ENCODE measurements around the gene QSOX2.
"Not testable (repeated sequence)": the region's sequence is repeated elsewhere in the genome, so short reads cannot be mapped to it uniquely, and the experiment has no call there.

QSOX2 gene

GRCh38 chr9:136250676-136251075, 5.1 kb upstream of the QSOX2 start:
- no peak for DNase-seq

- DNase-seq: no peak
These were observed 4.4 kb upstream of the QSOX2 start for GRCh38 chr9:136249877-136250559.

GRCh38 chr9:136248951-136249876, 3.6 kb upstream of the QSOX2 start:
- no peak for DNase-seq

- no peak for DNase-seq
These were observed 2.5 kb upstream of the QSOX2 start for GRCh38 chr9:136247947-136248637.

- DNase-seq: no peak
These were observed 1.9 kb upstream of the QSOX2 start for GRCh38 chr9:136247551-136247916.

- no peak for DNase-seq
These were observed 1.4 kb upstream of the QSOX2 start for GRCh38 chr9:136246849-136247550.

- DNase-seq: no peak
These were observed 718 bp downstream of the QSOX2 start for GRCh38 chr9:136244969-136245218.

GRCh38 chr9:136244122-136244968, 1.3 kb downstream of the QSOX2 start:
- peak; percentile 81 for DNase-seq

GRCh38 chr9:136243631-136244030, 2.0 kb downstream of the QSOX2 start:
- no peak for DNase-seq

- no peak for DNase-seq
These were observed 2.6 kb downstream of the QSOX2 start for GRCh38 chr9:136242918-136243525.

- DNase-seq: no peak
These were observed 3.4 kb downstream of the QSOX2 start for GRCh38 chr9:136242248-136242647.

- DNase-seq: no peak
These were observed 4.1 kb downstream of the QSOX2 start for GRCh38 chr9:136241542-136241941.

GRCh38 chr9:136240941-136241340, 4.7 kb downstream of the QSOX2 start:
- no peak for DNase-seq

GRCh38 chr9:136239983-136240330, 5.7 kb downstream of the QSOX2 start:
- DNase-seq: no peak

GRCh38 chr9:136239135-136239982, 6.3 kb downstream of the QSOX2 start:
- no peak for DNase-seq

GRCh38 chr9:136238342-136238732, 7.3 kb downstream of the QSOX2 start:
- no peak for DNase-seq

GRCh38 chr9:136237486-136238341, 7.9 kb downstream of the QSOX2 start:
- no peak for DNase-seq

GRCh38 chr9:136236471-136237410, 8.9 kb downstream of the QSOX2 start:
- not testable (repeated sequence) for DNase-seq

Measured in activated CD4-positive, alpha-beta T cell treated with anti-CD3 and anti-CD28 coated beads for 48 hours (primary cell).